ENCODE measurements around the gene U2AF1L4. TPM values are rescaled to one million over a fixed set of nuclear protein-coding genes. Genes with fewer than 3 reads are reported as not detected.
A peak's percentile ranks its signal among the peaks of the same experiment; 100 is the strongest.

The U2AF1L4 gene
- polyA plus RNA-seq, 1 donor from 2014 or later, result 74.8 TPM

DNA sequence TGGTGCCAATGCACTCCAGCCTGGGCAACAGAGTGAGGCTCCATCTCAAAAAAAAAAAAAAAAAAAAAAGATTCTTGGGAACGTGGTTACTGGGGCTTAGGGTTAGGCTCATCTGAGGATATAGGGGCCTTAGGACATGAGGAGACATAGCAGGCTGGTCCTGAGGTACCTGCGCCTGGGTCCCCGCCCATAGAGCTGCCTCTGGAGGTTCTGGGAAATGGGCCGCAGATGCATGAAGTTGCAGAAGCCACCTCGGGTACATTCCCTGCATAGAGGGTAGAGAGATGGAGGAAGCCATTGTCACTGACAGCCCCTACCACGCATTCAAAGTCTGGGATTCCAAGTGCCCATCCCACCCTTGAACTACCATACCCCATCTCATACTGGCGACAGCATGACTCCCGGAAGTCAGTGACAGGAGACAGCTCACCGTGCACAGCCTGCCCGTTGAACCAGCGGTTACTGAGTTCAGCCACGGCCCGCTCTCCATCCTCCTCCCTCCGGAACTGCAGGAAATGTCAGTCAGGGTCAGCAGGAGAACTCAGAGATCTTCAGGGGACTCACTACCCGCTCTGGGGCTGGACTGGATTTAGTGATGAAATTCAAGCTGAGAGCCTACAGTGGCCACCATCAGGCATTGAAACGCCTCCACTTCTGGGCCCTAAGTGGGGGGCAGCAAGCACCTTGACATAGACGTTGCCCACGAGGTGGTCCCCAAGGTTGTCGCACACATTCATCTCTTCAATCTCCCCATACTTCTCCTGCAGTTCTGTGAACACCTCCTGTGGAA lies 1.4 kb downstream of the U2AF1L4 start:
- no peaks in the 10 kb centered on the region for H3K9me3 Mint-ChIP-seq

DNA sequence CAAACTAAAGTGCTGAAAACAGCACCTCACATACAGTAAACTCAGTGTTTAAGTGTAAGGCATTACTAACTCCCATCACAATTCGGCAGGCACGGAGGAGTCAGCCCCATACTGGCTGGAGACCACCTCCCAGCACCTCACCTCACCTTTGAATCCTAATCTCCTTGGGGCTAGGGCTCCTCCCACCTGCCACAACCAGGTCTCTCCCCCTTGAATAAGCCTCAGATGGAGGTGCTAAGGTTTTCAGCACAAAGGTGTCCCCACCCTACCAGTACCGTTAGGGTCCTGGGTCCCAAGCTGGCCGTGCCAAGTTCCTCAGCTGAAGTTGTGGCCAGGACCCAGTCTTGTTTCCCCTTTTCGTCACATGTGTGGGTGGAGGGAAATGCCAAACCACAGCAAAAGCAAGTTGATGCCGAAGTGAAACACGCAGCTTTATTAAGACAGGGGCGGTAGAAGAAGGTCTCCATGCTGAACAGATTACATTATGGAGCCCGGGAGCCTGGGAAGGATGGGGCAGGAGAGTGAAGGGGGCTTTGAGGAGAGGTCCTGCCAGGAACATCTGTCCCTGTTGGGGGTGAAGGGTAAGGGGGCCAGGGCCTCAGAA lies 3.0 kb downstream of the U2AF1L4 start, which contains the start of gene IGFLR1:
Gene IGFLR1, minus strand, starts transcription at position 332 of the 604 bp plus-strand sequence. CDS start 1,272 bp downstream, outside the sequence.
- H3K4me1 Mint-ChIP-seq, result peaks cover 17 to 38% (median 34%) of the 10 kb centered on the region in 3 donors
- no peaks in the 10 kb centered on the region for H3K9me3 Mint-ChIP-seq
- peak within 1 kb of the TSS; percentile 89 to 99 (median 98) for H3K27ac Mint-ChIP-seq
- peaks cover 8% of the 10 kb centered on the region for H3K36me3 Mint-ChIP-seq
- H3K27me3 Mint-ChIP-seq, result no peaks in the 10 kb centered on the region
- peak within 1 kb of the TSS; percentile 90 to 100 (median 94) for H3K4me3 Mint-ChIP-seq

More for the DNA sequence above, 1.4 kb downstream of the U2AF1L4 start:
- Mint-ChIP-seq H3K27me3 (no peaks in the 10 kb centered on the region), H3K27ac (peak overlapping the region in 2 of 3 donors; percentile 99 to 100), H3K36me3 (peaks cover 8% of the 10 kb centered on the region), H3K4me1 (peaks cover 20 to 42% (median 36%) of the 10 kb centered on the region in 3 donors), H3K4me3 (peak overlapping the region; percentile 96 to 100 (median 100))

DNA sequence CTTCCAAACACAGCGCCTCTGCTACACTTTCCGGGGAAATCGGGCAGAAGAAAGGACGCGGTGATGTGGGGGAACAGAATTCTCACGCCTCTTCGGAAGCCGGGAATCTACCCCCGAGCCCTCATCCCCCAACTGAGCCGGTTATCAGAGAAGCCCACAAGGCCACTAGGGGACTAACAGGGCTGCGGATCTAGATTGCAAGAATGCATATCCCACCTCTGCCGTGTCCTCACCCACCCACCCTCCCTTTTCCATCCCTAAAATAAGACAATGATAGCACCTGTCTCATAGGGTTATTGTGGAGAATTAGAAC lies 4.1 kb downstream of the U2AF1L4 start:
- no peaks in the 10 kb centered on the region for H3K9me3 Mint-ChIP-seq
- H3K4me1 Mint-ChIP-seq, result peaks cover 17 to 37% (median 37%) of the 10 kb centered on the region in 3 donors
- peak overlapping the region; percentile 89 to 99 (median 90) for H3K27ac Mint-ChIP-seq
- peaks cover 8% of the 10 kb centered on the region for H3K36me3 Mint-ChIP-seq
- H3K4me3 Mint-ChIP-seq, result peak overlapping the region; percentile 90 to 100 (median 94)
- no peaks in the 10 kb centered on the region for H3K27me3 Mint-ChIP-seq

DNA sequence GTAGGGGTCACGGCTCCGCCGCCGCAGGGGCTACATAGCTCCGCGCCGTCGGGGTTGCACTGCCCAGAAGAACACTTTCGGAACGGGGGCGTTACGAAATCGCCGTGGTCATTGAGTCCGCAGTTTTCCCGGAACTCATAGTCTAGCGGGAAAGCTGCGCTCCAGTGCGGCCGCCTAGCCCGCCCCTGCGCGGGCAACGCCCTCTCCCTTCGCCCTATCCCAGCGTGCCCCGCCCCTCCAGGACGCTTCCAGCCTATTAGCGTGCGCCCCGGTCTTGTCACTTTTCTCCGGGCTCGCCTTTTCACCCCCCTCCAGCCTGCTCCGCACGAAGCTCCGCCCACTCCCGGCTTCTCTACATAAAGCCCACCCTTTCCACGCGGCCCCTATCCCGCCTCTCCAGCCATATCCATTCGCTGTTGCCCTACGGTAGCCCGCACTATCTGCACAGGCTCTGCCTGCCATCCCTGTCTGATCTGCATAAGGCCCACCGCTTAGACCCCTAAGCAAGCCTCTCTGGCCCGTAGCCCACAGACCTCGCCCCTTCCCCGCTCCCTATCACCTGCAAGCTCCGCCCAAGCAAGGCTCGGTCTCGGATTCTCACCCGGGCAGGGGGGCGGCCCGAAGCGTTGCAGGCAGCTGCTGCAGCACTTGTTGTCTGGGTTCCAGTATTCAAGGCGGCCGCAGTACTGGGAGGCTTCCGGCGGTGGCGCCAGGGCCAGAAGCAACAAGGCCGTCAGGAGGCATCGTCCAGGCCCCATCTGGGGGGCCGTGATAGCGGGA lies 4.6 kb downstream of the U2AF1L4 start:
- H3K4me3 Mint-ChIP-seq, result peak overlapping the region; percentile 90 to 98 (median 94)
- peak overlapping the region; percentile 89 to 94 (median 90) for H3K27ac Mint-ChIP-seq
- H3K27me3 Mint-ChIP-seq, result no peaks in the 10 kb centered on the region
- peaks cover 15 to 34% (median 32%) of the 10 kb centered on the region in 3 donors for H3K4me1 Mint-ChIP-seq
- peaks cover 8% of the 10 kb centered on the region for H3K36me3 Mint-ChIP-seq
- H3K9me3 Mint-ChIP-seq, result no peaks in the 10 kb centered on the region

DNA sequence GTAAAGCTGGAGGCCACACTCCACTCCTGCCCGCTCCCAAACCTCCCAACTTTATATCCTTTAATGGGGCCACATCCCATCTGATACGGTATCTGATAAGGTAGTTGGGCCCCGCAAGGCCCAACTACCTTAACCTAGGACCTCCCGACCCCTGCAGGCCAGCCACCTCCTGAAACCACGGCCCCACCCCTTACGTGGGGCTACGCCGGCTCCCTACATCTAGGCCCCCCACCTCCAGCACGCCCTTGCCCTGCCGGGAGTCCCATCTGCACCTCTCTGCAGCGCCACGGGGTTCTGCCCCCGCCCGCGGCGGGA lies 5.2 kb downstream of the U2AF1L4 start:
- Mint-ChIP-seq H3K4me3 (peak overlapping the region; percentile 90 to 98 (median 94)), H3K9me3 (no peaks in the 10 kb centered on the region), H3K27me3 (no peaks in the 10 kb centered on the region), H3K27ac (peak overlapping the region in 2 of 3 donors; percentile 89 to 90), H3K36me3 (peaks cover 8% of the 10 kb centered on the region), H3K4me1 (peaks cover 10 to 31% (median 29%) of the 10 kb centered on the region in 3 donors)

DNA sequence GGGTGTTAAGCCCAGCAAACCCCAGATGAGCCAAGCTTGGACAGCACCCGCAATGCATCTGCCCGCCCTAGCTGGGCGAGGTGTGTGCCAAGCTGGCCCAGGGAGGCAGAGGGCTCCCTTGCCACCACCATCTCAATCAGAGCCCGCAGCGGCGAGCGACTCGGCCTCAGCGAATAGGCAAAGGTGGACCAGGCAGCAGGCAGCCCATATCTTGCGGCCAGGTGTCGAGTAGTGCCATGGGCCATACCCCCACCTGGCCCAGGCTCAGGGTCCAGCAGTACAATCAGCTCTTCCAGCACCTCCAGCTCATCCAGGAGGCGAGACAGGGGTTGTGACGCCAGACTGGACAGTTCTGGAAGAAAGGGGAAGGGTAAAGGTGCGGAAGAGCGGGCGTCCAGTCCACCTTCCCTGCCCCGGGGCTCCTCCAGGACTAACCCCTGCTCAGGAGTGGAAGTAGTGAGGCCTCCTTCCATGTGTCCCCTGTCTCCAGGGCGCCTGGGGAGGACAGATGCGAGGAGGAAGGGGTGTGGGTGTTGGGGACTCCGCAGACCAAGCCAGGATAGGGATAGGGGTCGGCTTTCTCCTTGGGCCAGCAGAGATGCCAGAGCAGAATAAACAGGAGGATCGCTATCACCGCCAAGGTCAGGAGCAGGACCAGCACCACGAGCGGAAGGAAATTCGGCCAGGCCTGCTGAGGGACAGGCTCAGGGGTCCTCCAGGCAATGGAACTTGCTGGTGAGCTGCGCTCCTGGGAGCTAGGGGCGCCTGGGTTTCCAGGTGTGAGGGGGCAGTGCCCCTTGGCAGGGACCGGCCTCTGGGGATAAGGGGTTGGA lies 5.7 kb downstream of the U2AF1L4 start:
- Mint-ChIP-seq H3K4me3 (peak overlapping the region; percentile 83 to 95 (median 91)), H3K27me3 (no peaks in the 10 kb centered on the region), H3K36me3 (peaks cover 7% of the 10 kb centered on the region), H3K4me1 (peaks cover 10 to 29% (median 28%) of the 10 kb centered on the region in 3 donors), H3K9me3 (no peaks in the 10 kb centered on the region), H3K27ac (peak overlapping the region in 2 of 3 donors; percentile 35 to 43)

DNA sequence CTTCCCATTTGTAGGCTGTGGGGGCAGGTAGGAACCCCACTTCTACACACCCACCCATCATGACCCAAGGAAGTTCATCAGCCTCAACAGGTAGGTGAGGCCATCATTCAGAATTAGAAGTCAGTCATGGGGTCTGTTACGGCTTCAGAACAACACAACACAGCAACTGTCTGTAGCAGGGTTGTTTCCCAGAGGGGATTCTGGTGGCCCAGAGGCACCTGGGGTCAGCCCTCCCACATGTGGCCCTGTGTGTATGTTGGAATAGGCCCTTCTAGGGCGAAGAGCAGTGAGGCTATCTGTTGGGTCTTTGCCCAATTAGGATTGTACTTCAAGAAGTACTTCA lies 6.4 kb downstream of the U2AF1L4 start:
- peak overlapping the region in 3 of 4 donors; percentile 17 to 90 (median 60) for H3K4me3 Mint-ChIP-seq
- no peaks in the 10 kb centered on the region for H3K27me3 Mint-ChIP-seq
- peaks cover 10 to 25% (median 23%) of the 10 kb centered on the region in 3 donors for H3K4me1 Mint-ChIP-seq
- H3K36me3 Mint-ChIP-seq, result peaks cover 6% of the 10 kb centered on the region
- H3K9me3 Mint-ChIP-seq, result no peaks in the 10 kb centered on the region
- peak overlapping the region in 1 of 3 donors; percentile 43 for H3K27ac Mint-ChIP-seq

DNA sequence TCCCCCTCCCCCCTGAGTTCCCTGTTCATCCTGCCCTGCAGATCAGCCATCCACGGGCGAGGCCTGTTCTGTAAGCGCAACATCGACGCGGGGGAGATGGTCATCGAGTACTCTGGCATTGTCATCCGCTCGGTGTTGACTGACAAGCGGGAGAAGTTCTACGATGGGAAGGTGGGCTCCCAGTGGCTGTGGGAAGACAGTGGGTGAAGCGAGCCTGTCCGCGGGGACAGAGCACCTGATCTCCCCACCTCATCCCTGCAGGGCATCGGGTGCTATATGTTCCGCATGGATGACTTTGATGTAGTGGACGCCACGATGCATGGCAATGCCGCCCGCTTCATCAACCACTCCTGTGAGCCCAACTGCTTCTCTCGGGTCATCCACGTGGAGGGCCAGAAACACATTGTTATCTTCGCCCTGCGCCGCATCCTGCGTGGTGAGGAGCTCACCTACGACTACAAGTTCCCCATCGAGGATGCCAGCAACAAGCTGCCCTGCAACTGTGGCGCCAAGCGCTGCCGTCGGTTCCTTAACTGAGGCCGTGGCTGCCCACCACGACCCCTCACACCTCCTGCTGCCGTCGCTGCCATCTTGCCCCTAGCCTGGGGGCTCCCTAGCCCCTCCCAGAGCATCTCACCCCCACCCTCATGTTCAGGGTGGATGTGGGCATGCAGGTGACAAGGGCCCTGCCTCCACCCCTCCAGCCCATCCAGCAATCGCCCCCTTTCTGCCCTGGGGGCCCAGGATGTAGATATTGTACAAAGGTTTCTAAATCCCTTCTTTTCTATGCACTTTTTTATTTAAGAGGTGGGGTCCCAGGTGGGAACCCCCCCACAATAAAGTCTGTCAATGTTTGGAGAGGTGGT lies 7.0 kb downstream of the U2AF1L4 start:
- Mint-ChIP-seq H3K36me3 (peaks cover 6% of the 10 kb centered on the region), H3K4me1 (peaks cover 10 to 22% (median 20%) of the 10 kb centered on the region in 3 donors), H3K9me3 (no peaks in the 10 kb centered on the region), H3K4me3 (peak overlapping the region in 2 of 4 donors; percentile 60 to 90), H3K27me3 (no peaks in the 10 kb centered on the region), H3K27ac (peak overlapping the region in 1 of 3 donors; percentile 43)

DNA sequence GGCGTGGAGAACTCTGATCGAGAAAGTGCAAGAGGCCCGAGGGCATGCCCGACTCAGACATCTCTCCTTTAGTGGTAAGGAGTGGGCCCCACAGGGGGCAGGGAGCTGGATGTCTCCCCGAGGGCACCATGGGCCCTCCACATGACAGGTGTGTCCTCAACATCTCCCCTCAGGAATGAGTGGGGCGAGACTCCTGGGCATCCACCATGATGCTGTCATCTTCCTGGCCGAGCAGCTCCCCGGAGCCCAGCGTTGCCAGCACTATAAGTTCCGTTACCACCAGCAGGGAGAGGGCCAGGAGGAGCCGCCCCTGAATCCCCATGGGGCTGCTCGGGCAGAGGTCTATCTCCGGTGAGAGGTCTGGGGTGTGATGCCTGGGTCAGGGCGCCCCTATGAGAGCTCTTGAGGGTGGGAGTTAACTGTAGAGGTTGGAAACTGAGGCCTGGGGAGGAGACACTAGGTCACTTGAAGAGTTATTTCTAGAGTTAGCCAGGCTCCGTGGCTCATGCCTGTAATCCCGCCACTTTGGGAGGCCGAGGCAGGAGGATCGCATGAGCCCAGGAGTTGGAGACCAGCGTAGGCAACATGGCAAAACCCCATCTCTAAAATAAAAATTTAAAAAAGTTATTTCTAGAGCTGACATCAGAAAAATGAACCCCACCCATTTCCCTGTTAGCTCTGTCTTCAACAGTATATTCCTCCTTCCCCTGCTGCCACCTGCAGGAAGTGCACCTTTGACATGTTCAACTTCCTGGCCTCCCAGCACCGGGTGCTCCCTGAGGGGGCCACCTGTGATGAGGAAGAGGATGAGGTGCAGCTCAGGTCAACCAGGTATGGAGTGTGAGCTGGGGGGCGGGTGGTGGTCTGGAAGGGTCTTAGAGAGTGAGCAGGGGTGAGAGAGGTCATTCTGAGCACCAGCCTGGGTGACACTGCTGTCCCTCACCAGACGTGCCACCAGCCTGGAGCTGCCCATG lies 8.0 kb downstream of the U2AF1L4 start:
- Mint-ChIP-seq H3K36me3 (peaks cover under 1% of the 10 kb centered on the region), H3K27me3 (no peaks in the 10 kb centered on the region), H3K9me3 (no peaks in the 10 kb centered on the region), H3K27ac (peak overlapping the region; percentile 24 to 86 (median 82)), H3K4me1 (peaks cover 5 to 14% (median 13%) of the 10 kb centered on the region in 3 donors), H3K4me3 (peak overlapping the region in 2 of 4 donors; percentile 33 to 65)

DNA sequence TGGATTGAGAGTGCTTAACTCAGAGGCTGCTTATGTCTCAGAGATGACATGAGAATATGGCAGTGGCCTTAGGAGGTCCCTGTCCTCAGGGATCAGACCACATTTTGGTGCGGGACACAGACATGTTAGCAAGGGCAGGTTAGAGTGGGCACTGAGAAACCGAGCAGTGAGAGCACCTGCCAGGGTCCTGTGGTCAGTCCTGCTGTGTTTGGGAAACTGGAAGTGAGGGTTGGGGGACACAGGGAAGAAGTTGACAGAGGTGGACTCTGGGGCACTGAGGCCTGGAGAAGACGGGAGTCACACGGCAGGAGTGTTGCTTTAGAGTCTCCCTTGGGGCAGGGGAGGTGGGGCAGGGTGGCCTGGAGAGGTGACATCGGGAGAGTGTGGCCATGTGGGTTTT lies 10.3 kb downstream of the U2AF1L4 start:
- no peaks in the 10 kb centered on the region for H3K27me3 Mint-ChIP-seq
- H3K36me3 Mint-ChIP-seq, result no peaks in the 10 kb centered on the region
- H3K9me3 Mint-ChIP-seq, result no peaks in the 10 kb centered on the region
- peak overlapping the region in 1 of 4 donors; percentile 61 for H3K4me3 Mint-ChIP-seq
- peaks cover 4 to 12% (median 12%) of the 10 kb centered on the region in 3 donors for H3K4me1 Mint-ChIP-seq
- peak overlapping the region in 2 of 3 donors; percentile 45 to 53 for H3K27ac Mint-ChIP-seq

DNA sequence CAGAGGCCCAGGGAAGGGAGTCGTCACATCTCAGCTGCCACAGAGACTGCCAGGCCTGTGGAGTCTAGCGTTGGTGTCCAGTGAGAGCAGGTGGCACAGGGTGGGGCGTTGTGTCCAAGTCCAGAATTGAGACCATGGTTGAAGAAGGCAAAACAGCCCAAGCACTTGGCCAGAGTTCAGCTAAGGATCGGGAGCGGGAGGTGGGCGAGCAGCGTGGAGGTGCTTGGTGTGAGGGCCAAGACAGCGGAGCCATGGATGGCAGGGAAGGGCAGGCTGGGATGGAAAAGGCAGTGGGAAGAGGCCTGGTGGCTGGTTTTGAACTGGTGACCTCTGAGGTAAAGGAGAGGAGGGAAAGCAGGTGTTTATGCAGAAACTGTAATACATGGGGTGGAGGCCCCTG lies 10.9 kb downstream of the U2AF1L4 start:
- Mint-ChIP-seq H3K27ac (peak overlapping the region in 2 of 3 donors; percentile 45 to 53), H3K27me3 (no peaks in the 10 kb centered on the region), H3K9me3 (no peaks in the 10 kb centered on the region), H3K36me3 (no peaks in the 10 kb centered on the region), H3K4me3 (peak overlapping the region in 1 of 4 donors; percentile 61), H3K4me1 (peaks cover 4 to 12% (median 9%) of the 10 kb centered on the region in 3 donors)

DNA sequence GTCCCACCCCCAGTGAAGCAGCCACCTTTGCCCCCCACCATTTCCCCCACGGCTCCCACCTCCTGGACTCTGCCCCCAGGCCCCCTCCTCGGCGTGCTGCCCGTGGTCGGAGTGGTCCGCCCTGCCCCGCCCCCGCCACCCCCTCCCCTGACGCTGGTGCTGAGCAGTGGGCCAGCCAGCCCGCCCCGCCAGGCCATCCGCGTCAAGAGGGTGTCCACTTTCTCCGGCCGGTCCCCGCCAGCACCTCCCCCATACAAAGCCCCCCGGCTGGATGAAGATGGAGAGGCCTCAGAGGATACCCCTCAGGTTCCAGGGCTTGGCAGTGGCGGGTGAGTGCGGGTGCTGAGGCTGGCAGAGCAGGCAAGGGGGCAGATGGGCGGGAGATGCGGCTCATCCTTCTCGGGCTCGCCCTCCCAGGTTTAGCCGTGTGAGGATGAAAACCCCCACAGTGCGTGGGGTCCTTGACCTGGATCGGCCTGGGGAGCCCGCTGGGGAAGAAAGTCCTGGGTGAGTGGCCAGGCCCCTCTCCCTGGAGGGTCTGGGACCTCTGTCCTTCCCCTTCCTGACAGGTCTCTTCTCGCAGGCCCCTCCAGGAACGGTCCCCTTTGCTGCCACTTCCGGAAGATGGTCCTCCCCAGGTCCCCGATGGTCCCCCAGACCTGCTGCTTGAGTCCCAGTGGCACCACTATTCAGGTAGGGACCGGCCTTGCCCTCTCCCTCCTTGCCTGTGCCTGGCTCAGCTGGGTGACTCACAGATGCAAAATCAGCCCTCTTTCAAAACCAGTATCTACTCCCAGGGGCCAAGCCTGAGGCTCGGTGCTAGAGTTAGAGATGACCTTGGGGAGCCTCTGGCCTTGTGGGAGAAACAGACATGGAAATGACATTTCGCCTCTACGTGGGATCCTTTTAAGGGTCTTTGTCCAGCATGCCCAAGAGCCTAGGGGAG lies 11.8 kb downstream of the U2AF1L4 start:
- peak overlapping the region in 1 of 3 donors; percentile 53 for H3K27ac Mint-ChIP-seq
- peaks cover 4 to 9% (median 9%) of the 10 kb centered on the region in 3 donors for H3K4me1 Mint-ChIP-seq
- H3K36me3 Mint-ChIP-seq, result no peaks in the 10 kb centered on the region
- no peaks in the 10 kb centered on the region for H3K27me3 Mint-ChIP-seq
- H3K4me3 Mint-ChIP-seq, result no peak overlapping the region
- H3K9me3 Mint-ChIP-seq, result no peaks in the 10 kb centered on the region
